Ishikawa (cell line): ENCODE measurements around the gene PIAS4.

Experiments
- EP300 ChIP-seq: IDR thresholded peaks from 2 replicates; pipeline ENCODE4 v1.6.1; 2012; ENCODE audit warnings: borderline replicate concordance
- YY1 ChIP-seq: IDR thresholded peaks from 2 replicates; pipeline ENCODE4 v1.6.1; 2012; ENCODE audit warnings: low read depth

- no peak for TF ChIP-seq EP300
- no peak for TF ChIP-seq YY1
These were observed 8.3 kb downstream of the PIAS4 start for GRCh38 chr19:4015705-4016402.
